HG02642 (cell line): ENCODE results near the gene SLC2A13.
"Not testable (repeated sequence)": the region's sequence is repeated elsewhere in the genome, so short reads cannot be mapped to it uniquely, and the experiment has no call there.

Experiments used
- ATAC-seq: cut with Tn5 transposase; IDR thresholded peaks from one replicate; pipeline ENCODE4 v1.9.1; 2021; ENCODE audit warnings: mild to moderate bottlenecking; ENCODE audit not compliant: unreplicated experiment, poor library complexity

SLC2A13 gene

GRCh38 chr12:39937119-39937518, 168.8 kb downstream of the SLC2A13 start:
- no peak for ATAC-seq

- ATAC-seq: no peak
Observed at GRCh38 chr12:39935839-39936238, 170.0 kb downstream of the SLC2A13 start.

- no peak for ATAC-seq
Observed at GRCh38 chr12:39935275-39935674, 170.6 kb downstream of the SLC2A13 start.

- no peak for ATAC-seq
Observed at GRCh38 chr12:39931857-39932256, 174.0 kb downstream of the SLC2A13 start.

GRCh38 chr12:39931231-39931630, 174.7 kb downstream of the SLC2A13 start:
- ATAC-seq: no peak

- ATAC-seq: no peak
Observed at GRCh38 chr12:39930101-39930500, 175.8 kb downstream of the SLC2A13 start.

GRCh38 chr12:39928181-39928899, 177.5 kb downstream of the SLC2A13 start:
- no peak for ATAC-seq

GRCh38 chr12:39923364-39923763, 182.5 kb downstream of the SLC2A13 start:
- no peak for ATAC-seq

GRCh38 chr12:39922598-39922997, 183.3 kb downstream of the SLC2A13 start:
- not testable (repeated sequence) for ATAC-seq

- ATAC-seq: no peak
Observed at GRCh38 chr12:39920647-39921046, 185.2 kb downstream of the SLC2A13 start.

- no peak for ATAC-seq
Observed at GRCh38 chr12:39920222-39920621, 185.7 kb downstream of the SLC2A13 start.

GRCh38 chr12:39919790-39920189, 186.1 kb downstream of the SLC2A13 start:
- ATAC-seq: no peak

- ATAC-seq: no peak
Observed at GRCh38 chr12:39915249-39915648, 190.6 kb downstream of the SLC2A13 start.

- ATAC-seq: no peak
Observed at GRCh38 chr12:39912211-39912980, 193.5 kb downstream of the SLC2A13 start.

- ATAC-seq: no peak
Observed at GRCh38 chr12:39906237-39906636, 199.6 kb downstream of the SLC2A13 start.

GRCh38 chr12:39905152-39905551, 200.7 kb downstream of the SLC2A13 start:
- no peak for ATAC-seq

GRCh38 chr12:39902821-39903220, 203.1 kb downstream of the SLC2A13 start:
- ATAC-seq: no peak

- ATAC-seq: no peak
Observed at GRCh38 chr12:39897315-39897714, 208.6 kb downstream of the SLC2A13 start.

GRCh38 chr12:39893388-39893787, 212.5 kb downstream of the SLC2A13 start:
- ATAC-seq: not testable (repeated sequence)

GRCh38 chr12:39892146-39892545, 213.7 kb downstream of the SLC2A13 start:
- no peak for ATAC-seq

GRCh38 chr12:39887856-39888255, 218.0 kb downstream of the SLC2A13 start:
- no peak for ATAC-seq

- ATAC-seq: no peak
Observed at GRCh38 chr12:39886106-39886505, 219.8 kb downstream of the SLC2A13 start.
